ENCODE results near the gene GLRA2.

DNA sequence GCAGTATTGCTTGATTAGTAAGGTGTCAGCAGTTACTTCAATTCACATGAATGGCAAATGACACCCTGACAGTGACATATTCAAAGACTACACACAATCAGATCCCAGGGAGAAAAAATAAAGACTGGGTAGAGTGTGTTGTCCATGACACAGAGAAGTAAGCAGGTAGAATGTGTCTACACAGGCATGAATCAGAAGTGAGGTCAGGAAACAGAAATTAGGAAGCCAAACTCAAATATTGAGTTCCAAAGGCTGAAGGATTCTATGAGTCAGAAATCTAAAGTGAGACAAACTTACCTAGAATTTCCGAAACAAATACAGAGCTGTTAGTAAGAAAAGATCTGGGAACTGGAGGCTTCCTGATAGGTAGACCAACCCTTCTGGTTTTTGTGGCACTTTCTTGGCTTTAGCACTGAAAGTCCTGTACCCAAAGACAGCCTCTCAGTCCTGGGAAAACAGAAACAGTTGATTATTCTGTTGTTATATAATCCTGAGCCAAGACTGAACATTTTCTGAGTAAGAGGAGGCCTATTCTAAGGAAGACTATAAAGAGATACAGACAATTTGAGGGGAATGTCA is 24.3 kb upstream of the GLRA2 start:
- TF ChIP-seq, protein P1, sequence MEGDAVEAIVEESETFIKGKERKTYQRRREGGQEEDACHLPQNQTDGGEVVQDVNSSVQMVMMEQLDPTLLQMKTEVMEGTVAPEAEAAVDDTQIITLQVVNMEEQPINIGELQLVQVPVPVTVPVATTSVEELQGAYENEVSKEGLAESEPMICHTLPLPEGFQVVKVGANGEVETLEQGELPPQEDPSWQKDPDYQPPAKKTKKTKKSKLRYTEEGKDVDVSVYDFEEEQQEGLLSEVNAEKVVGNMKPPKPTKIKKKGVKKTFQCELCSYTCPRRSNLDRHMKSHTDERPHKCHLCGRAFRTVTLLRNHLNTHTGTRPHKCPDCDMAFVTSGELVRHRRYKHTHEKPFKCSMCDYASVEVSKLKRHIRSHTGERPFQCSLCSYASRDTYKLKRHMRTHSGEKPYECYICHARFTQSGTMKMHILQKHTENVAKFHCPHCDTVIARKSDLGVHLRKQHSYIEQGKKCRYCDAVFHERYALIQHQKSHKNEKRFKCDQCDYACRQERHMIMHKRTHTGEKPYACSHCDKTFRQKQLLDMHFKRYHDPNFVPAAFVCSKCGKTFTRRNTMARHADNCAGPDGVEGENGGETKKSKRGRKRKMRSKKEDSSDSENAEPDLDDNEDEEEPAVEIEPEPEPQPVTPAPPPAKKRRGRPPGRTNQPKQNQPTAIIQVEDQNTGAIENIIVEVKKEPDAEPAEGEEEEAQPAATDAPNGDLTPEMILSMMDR (IDR thresholded peaks at IDR 0.05) = no peak
- TF ChIP-seq EZH2phosphoT487 (IDR thresholded peaks at IDR 0.05) = no peak

Data from neural progenitor cell (in vitro differentiated cells).